Neural progenitor cell (in vitro differentiated cells): ENCODE results near the gene DGKD. TPM values are rescaled to one million over a fixed set of nuclear protein-coding genes. Genes with fewer than 3 reads are reported as not detected.
A peak's percentile ranks its signal among the peaks of the same experiment; 100 is the strongest.

ENCODE experiments used
- DNase-seq: peaks from one replicate; pipeline ENCODE4 v3.0.0-alpha.2; 2016; ENCODE audit warnings: low spot score
- H2AFZ ChIP-seq: fragments of 200-600 bp; sonication (generic); replicated peaks from 2 replicates; pipeline ENCODE4 v1.6.1; 2016; ENCODE audit warnings: antibody characterized with exemption
- H3F3A ChIP-seq: fragments of 200-600 bp; sonication (generic); 2 replicates; pipeline ENCODE4 v1.6.1; 2016; ENCODE audit warnings: antibody characterized with exemption, low read depth
- H3K27ac ChIP-seq: fragments of 200-600 bp; sonication (generic); 2 replicates; pipeline ENCODE4 v1.5.1; 2016; ENCODE audit warnings: mild to moderate bottlenecking
- H3K27me3 ChIP-seq: fragments of 200-600 bp; sonication (generic); 2 replicates; pipeline ENCODE4 v1.6.1; 2016; ENCODE audit warnings: mild to moderate bottlenecking, moderate library complexity
- H3K36me3 ChIP-seq: fragments of 200-600 bp; sonication (generic); 2 replicates; pipeline ENCODE4 v1.5.1; 2016
- H3K4me1 ChIP-seq: fragments of 200-600 bp; sonication (generic); 2 replicates; pipeline ENCODE4 v1.6.1; 2016; ENCODE audit warnings: mixed run types
- H3K4me2 ChIP-seq: fragments of 200-600 bp; sonication (generic); 2 replicates; pipeline ENCODE4 v1.6.1; 2016
- H3K4me3 ChIP-seq: fragments of 200-600 bp; sonication (generic); 2 replicates; pipeline ENCODE4 v1.5.1; 2016
- H3K79me2 ChIP-seq: fragments of 200-600 bp; sonication (generic); 2 replicates; pipeline ENCODE4 v1.6.1; 2016; ENCODE audit warnings: low read depth
- H3K9ac ChIP-seq: fragments of 200-600 bp; sonication (generic); 2 replicates; pipeline ENCODE4 v1.6.1; 2016
- H3K9me3 ChIP-seq: fragments of 200-600 bp; sonication (generic); 2 replicates; pipeline ENCODE4 v1.5.1; 2016; ENCODE audit warnings: low read depth
- H4K20me1 ChIP-seq: fragments of 200-600 bp; sonication (generic); 2 replicates; pipeline ENCODE4 v1.6.1; 2016; ENCODE audit warnings: low read depth
- H3K27ac Mint-ChIP-seq: 3 replicates; pipeline ENCODE4 v1.8.0; 2021; ENCODE audit warnings: mixed read lengths
- H3K27me3 Mint-ChIP-seq: 2 replicates; pipeline ENCODE4 v1.8.0; 2022; ENCODE audit warnings: low read depth, mild to moderate bottlenecking, inconsistent platforms, moderate library complexity, mixed read lengths; ENCODE audit not compliant: insufficient read depth
- H3K36me3 Mint-ChIP-seq: 3 replicates; pipeline ENCODE4 v1.8.0; 2021; ENCODE audit warnings: mixed read lengths
- H3K4me1 Mint-ChIP-seq: 3 replicates; pipeline ENCODE4 v1.8.0; 2021; ENCODE audit warnings: mixed read lengths
- H3K4me3 Mint-ChIP-seq: 3 replicates; pipeline ENCODE4 v1.8.0; 2021; ENCODE audit warnings: mild to moderate bottlenecking, moderate library complexity, mixed read lengths
- H3K9me3 Mint-ChIP-seq: 3 replicates; pipeline ENCODE4 v1.8.0; 2020; ENCODE audit warnings: mixed read lengths
- CTCF ChIP-seq: fragments of 200-600 bp; sonication (generic); IDR thresholded peaks from 2 replicates; pipeline ENCODE4 v1.5.1; 2017; ENCODE audit warnings: antibody characterized with exemption, mild to moderate bottlenecking
- EZH2 ChIP-seq: fragments of 200-600 bp; sonication (generic); IDR thresholded peaks from 2 replicates; pipeline ENCODE4 v1.6.1; 2017; ENCODE audit warnings: antibody characterized with exemption, mild to moderate bottlenecking, moderate library complexity
- EZH2phosphoT487 ChIP-seq: fragments of 200-600 bp; sonication (generic); IDR thresholded peaks from 2 replicates; pipeline ENCODE4 v1.6.1; 2017; ENCODE audit warnings: antibody characterized with exemption
- total RNA-seq: library from RNA; depleted of rRNA; stranded (reverse); fragments of >200 nt; gene quantifications from 2 replicates; pipeline ENCODE4 v1.2.3, GENCODE V29; 2015; ENCODE audit warnings: low replicate concordance

Gene DGKD
- total RNA-seq, 1 donor from 2014 or later = 10.9 TPM

- H3K4me3 Mint-ChIP-seq = peak overlapping the region; percentile 57
- no peak for TF ChIP-seq EZH2
- TF ChIP-seq CTCF = no peak
- no peak for TF ChIP-seq EZH2phosphoT487
- Histone ChIP-seq H3F3A (peaks cover 5% of the 10 kb centered on the region), H3K9ac (no peak overlapping the region), H3K36me3 (no peaks in the 10 kb centered on the region), H3K27me3 (peaks cover 70% of the 10 kb centered on the region), H3K27ac (no peak overlapping the region), H3K79me2 (peaks cover 9% of the 10 kb centered on the region), H2AFZ (no peak overlapping the region), H3K9me3 (no peaks in the 10 kb centered on the region), H3K4me2 (no peak overlapping the region), H3K4me3 (no peak overlapping the region), H4K20me1 (peaks cover 21% of the 10 kb centered on the region), H3K4me1 (no peaks in the 10 kb centered on the region)
- peaks cover 10% of the 10 kb centered on the region for H3K36me3 Mint-ChIP-seq
- peaks cover 53% of the 10 kb centered on the region for H3K4me1 Mint-ChIP-seq
- no peak overlapping the region for H3K27ac Mint-ChIP-seq
- peaks cover 4% of the 10 kb centered on the region for H3K9me3 Mint-ChIP-seq
- H3K27me3 Mint-ChIP-seq = peaks cover 14% of the 10 kb centered on the region
- DNase-seq = no peak
Measured at GRCh38 chr2:233352141-233352842, 2.0 kb upstream of the DGKD start.

- peaks cover 10% of the 10 kb centered on the region for H3K36me3 Mint-ChIP-seq
- Histone ChIP-seq H3F3A (peaks cover 5% of the 10 kb centered on the region), H3K4me1 (no peaks in the 10 kb centered on the region), H3K27me3 (peaks cover 62% of the 10 kb centered on the region), H3K9me3 (no peaks in the 10 kb centered on the region), H3K36me3 (no peaks in the 10 kb centered on the region), H3K4me2 (peak overlapping the region; percentile 77), H4K20me1 (peaks cover 21% of the 10 kb centered on the region), H3K79me2 (peaks cover 12% of the 10 kb centered on the region), H3K27ac (no peak overlapping the region), H3K4me3 (peak overlapping the region; percentile 54), H2AFZ (peak overlapping the region; percentile 65), H3K9ac (no peak overlapping the region)
- H3K9me3 Mint-ChIP-seq = peaks cover 4% of the 10 kb centered on the region
- DNase-seq = no peak
- peak overlapping the region; percentile 6 for H3K27ac Mint-ChIP-seq
- peaks cover 53% of the 10 kb centered on the region for H3K4me1 Mint-ChIP-seq
- TF ChIP-seq CTCF (no peak), EZH2 (no peak), EZH2phosphoT487 (no peak)
- peak overlapping the region; percentile 93 for H3K4me3 Mint-ChIP-seq
- H3K27me3 Mint-ChIP-seq = peaks cover 12% of the 10 kb centered on the region
Measured at GRCh38 chr2:233353101-233353768, 1.1 kb upstream of the DGKD start.

GRCh38 chr2:233354500-233354924, 218 bp downstream of the DGKD start:
- H3K27me3 ChIP-seq = peaks cover 55% of the 10 kb centered on the region
- no peak for DNase-seq
- no peaks in the 10 kb centered on the region for H3K4me1 ChIP-seq
- peaks cover 16% of the 10 kb centered on the region for H3K36me3 Mint-ChIP-seq
- peaks cover 45% of the 10 kb centered on the region for H3K4me1 Mint-ChIP-seq
- H3K9ac ChIP-seq = no peak overlapping the region
- no peak overlapping the region for H3K27ac ChIP-seq
- H3K9me3 Mint-ChIP-seq = peaks cover 4% of the 10 kb centered on the region
- H2AFZ ChIP-seq = no peak overlapping the region
- TF ChIP-seq EZH2 = no peak
- no peak for TF ChIP-seq CTCF
- TF ChIP-seq EZH2phosphoT487 = no peak
- H3K79me2 ChIP-seq = peaks cover 18% of the 10 kb centered on the region
- no peak overlapping the region for H3K4me3 Mint-ChIP-seq
- no peaks in the 10 kb centered on the region for H3K9me3 ChIP-seq
- H3K27ac Mint-ChIP-seq = no peak overlapping the region
- H3K36me3 ChIP-seq = no peaks in the 10 kb centered on the region
- peaks cover 7% of the 10 kb centered on the region for H3K27me3 Mint-ChIP-seq
- H3K4me3 ChIP-seq = peak overlapping the region; percentile 81
- peaks cover 5% of the 10 kb centered on the region for H3F3A ChIP-seq
- peaks cover 21% of the 10 kb centered on the region for H4K20me1 ChIP-seq
- peak overlapping the region; percentile 84 for H3K4me2 ChIP-seq
